Activated CD4-positive, alpha-beta T cell treated with anti-CD3 and anti-CD28 coated beads for 48 hours (primary cell): ENCODE results near the gene RABL3.
"Not testable (repeated sequence)": the region's sequence is repeated elsewhere in the genome, so short reads cannot be mapped to it uniquely, and the experiment has no call there.

ENCODE experiments used
- DNase-seq: peaks from one replicate; pipeline ENCODE4 v3.0.0-alpha.2; 2020

RABL3 gene

DNA sequence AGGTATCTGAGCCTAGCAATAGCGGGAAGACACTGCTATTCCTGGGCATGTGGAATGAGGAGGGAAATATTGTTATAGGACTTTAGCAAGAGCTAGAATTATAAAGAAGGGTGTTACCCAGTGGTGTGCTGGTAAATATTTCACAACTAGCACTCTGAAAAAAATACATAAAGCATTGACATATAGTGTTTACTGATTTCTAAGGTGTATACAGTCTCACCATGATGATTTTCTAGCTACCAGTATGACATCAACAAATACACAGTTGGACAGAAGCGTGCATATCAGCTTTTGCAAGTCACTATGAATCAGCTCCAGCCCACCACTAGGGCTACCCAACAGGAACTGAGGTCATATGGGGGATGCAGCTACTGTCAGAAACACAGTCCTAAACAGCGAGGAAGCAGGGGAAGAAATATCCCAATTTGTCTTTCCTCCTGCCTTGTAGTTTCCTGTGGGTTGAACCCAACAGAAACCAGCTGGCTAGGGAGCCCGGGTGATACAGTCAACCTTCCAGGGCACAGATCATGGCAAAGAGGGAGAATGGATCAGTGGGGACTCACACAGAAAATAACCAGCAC lies 99.9 kb downstream of the RABL3 start:
- DNase-seq: peak; percentile 6

DNA sequence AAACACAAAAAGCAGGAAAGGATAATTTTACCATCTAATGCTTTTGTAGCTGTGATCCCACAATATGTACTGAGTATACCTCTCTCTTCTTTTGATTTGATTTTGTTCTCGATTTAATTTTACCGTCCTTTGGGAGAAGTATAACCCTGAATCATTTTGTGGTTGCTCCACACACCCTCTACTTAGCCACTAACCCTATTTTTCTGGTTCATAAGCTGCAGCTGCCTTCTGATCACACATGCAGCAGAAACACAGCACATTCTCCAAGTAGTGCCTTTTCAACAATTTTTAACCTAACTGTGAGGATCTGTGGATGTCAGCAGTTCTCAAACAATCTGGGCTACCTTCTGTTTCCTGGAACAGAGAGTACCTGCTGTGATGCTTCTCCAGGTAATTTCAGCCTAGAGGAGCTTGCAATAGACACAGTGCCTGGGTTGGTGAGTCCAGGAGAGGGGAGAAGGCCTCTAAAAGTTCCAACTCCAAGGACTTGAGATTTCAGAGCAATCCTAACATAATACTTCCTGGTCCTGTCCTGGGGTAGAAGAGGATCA lies 100.5 kb downstream of the RABL3 start:
- DNase-seq: no peak

DNA sequence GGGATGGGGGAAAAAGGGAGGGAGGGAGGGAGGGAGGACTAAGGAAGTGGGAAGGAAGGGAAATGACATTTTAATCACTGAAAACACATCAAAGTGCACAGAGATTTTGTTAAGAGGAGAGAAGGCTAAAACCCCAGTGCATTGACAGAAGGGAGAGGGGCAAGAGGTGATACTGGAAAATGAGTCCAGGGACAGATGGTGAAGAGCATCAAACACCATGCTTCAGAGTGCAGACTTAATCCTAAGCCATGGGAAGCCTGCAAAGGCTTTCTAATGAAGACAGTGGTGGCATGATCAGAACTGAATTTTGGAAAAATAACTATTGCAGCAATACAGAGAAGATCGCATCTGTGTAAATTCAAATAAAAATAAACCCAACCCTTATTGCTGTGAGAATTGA lies 102.1 kb downstream of the RABL3 start:
- DNase-seq: no peak

DNA sequence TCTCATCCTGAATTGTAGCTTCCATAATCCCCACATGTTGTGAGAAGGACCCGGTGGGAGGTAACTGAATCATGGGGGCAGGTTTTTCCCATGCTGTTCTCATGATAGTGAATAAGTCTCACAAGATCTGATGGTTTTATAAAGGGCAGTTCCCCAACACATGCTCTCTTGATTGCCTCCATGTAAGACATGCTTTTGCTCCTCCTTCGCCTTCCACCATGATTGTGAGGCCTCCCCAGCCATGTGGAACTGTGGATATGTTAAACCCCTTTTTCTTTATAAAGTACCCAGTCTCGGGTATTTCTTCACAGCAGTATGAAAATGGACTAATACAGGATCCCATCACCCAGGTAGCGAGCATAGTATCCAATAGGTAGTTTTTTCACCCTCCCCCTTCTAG lies 103.5 kb downstream of the RABL3 start:
- not testable (repeated sequence) for DNase-seq

DNA sequence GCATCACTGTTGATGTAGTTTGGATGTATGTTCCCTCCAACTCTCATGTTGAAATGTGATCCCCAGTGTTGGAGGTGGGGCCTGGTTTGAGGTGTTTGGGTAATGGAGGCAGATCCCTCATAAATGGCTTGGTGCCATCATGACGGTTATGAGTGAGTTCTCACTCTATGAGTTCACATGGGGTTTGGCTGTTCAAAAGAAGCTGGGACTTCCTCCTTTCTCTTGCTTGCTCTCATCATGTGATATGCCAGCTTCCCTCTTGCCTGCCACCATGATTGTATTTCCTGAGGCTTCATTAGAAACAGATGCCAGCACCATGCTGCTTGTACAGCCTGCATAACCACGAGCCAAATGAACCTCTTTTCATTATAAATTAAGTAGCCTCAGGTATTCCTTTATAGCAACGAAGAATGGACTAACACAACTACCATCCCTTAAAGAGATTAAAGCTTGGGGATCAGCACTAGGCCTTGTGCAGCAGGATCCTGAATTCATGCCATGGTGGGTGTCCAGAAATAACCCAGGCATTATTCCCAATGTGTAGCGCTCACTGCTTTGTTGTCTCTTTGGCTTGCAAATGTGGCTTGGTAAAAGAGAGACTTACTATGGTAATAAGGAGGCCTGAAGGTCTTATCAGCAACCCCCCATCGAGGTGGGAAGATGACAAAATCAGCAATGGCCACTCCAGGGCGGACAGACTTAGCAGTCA lies 104.3 kb downstream of the RABL3 start:
- DNase-seq: no peak

DNA sequence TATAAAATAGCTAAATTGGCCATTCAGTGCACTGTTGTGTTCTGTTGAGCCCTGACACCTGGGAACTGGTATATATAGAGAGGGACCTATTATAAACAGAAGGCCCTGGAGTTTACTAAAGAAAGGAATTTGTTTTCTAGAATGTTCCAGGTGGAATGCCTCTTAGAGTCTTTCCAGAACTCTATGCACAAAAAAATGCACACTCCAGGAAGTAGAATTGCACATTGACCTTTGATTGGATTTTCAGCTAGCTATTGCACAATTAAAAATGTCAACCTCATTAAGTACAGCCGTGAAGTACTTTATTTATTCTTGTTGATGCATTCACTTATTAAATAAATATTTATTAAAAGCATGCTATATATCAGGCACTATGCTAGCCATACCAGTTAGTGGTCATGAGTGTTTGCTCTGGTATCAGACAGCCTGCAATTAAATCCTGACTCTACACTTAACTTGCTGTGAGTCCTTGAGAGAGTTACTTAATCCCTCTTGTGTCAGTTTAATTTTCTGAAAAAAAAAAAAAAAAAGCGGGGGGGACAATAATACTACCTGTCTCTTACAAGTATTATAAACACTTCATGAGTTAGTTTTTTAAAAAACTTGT lies 105.4 kb downstream of the RABL3 start:
- DNase-seq: no peak
